Fibroblast of lung (primary cell): ENCODE data around the gene C1GALT1.

Experiments used
- EZH2 ChIP-seq: IDR thresholded peaks from 2 replicates; pipeline ENCODE4 v1.5.1; 2012; ENCODE audit warnings: low read length, control low read depth, mild to moderate bottlenecking; ENCODE audit errors: missing control alignments
- TF ChIP-seq, protein P1 (sequence below), 2 donors: IDR thresholded peaks in 1 of 2; conservative IDR thresholded peaks in 1 of 2; 1 replicate in 1 of 2; 2 replicates in 1 of 2; pipeline ENCODE4 v1.5.1; 2011 to 2012; ENCODE audit warnings: low read length in 2 of 2, control low read depth in 1 of 2, inconsistent platforms in 1 of 2, low read depth in 1 of 2, mild to moderate bottlenecking in 1 of 2

GRCh38 chr7:7183061-7183837, 905 bp downstream of the C1GALT1 start:
- TF ChIP-seq, protein P1, sequence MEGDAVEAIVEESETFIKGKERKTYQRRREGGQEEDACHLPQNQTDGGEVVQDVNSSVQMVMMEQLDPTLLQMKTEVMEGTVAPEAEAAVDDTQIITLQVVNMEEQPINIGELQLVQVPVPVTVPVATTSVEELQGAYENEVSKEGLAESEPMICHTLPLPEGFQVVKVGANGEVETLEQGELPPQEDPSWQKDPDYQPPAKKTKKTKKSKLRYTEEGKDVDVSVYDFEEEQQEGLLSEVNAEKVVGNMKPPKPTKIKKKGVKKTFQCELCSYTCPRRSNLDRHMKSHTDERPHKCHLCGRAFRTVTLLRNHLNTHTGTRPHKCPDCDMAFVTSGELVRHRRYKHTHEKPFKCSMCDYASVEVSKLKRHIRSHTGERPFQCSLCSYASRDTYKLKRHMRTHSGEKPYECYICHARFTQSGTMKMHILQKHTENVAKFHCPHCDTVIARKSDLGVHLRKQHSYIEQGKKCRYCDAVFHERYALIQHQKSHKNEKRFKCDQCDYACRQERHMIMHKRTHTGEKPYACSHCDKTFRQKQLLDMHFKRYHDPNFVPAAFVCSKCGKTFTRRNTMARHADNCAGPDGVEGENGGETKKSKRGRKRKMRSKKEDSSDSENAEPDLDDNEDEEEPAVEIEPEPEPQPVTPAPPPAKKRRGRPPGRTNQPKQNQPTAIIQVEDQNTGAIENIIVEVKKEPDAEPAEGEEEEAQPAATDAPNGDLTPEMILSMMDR (conservative IDR thresholded peaks at IDR 0.05 in 1 of 2, IDR thresholded peaks at IDR 0.05 in 1 of 2; ENCODE audit: low read depth in 1 of 2, low read length in 2 of 2), result no peak
- no peak for TF ChIP-seq EZH2
